ENCODE data around the gene HEPACAM. TPM values are rescaled to one million over a fixed set of nuclear protein-coding genes. Genes with fewer than 3 reads are reported as not detected.

Gene HEPACAM
- total and polyA plus RNA-seq, 2 donors (not counting 3 experiments of a cell fraction or from before 2014, with no cell fraction given) = not detected

- CTCF ChIA-PET = no interaction called here
- Histone ChIP-seq H3K27me3 (ENCODE audit: control insufficient read depth in 2 of 2, insufficient read depth in 2 of 2, low read length in 2 of 2) (no peaks in the 10 kb centered on the region), H4K20me1 (replicated peaks; ENCODE audit: control insufficient read depth, extremely low read depth, insufficient read depth, low read length) (no peaks in the 10 kb centered on the region), H3K4me1 (ENCODE audit: control insufficient read depth, extremely low read depth, insufficient read depth, low read length) (peaks cover 6% of the 10 kb centered on the region), H3K4me3 (replicated peaks in 1 of 3; ENCODE audit: insufficient read depth in 1 of 3, low read depth in 1 of 3, low read length in 3 of 3) (no peak overlapping the region), H3K4me2 (ENCODE audit: insufficient read depth, low read length) (no peak overlapping the region), H3K9me3 (replicated peaks; ENCODE audit: control insufficient read depth, insufficient read depth, low read length) (no peaks in the 10 kb centered on the region), H3K9me1 (replicated peaks; ENCODE audit: control insufficient read depth, extremely low read depth, insufficient read depth, low read length) (peaks cover 2% of the 10 kb centered on the region), H3K27ac (ENCODE audit: insufficient read depth, low read depth, low read length) (no peak overlapping the region), H3K36me3 (ENCODE audit: control insufficient read depth in 2 of 2, extremely low read depth in 1 of 2, insufficient read depth in 2 of 2, low read length in 2 of 2) (no peaks in the 10 kb centered on the region), H3K79me2 (ENCODE audit: control insufficient read depth, insufficient read depth, low read length) (no peaks in the 10 kb centered on the region), H3K9ac (replicated peaks; ENCODE audit: extremely low read depth, insufficient read depth, low read length) (no peak overlapping the region), H2AFZ (ENCODE audit: low read depth, low read length) (no peak overlapping the region)
- DNase-seq (ENCODE audit: low read depth, low spot score) (no peak), FAIRE-seq (no peak)
- BruUV-seq (replicated peaks) = no TSS peak
- POLR2A ChIA-PET = no interaction called here
- TF ChIP-seq, protein P1, sequence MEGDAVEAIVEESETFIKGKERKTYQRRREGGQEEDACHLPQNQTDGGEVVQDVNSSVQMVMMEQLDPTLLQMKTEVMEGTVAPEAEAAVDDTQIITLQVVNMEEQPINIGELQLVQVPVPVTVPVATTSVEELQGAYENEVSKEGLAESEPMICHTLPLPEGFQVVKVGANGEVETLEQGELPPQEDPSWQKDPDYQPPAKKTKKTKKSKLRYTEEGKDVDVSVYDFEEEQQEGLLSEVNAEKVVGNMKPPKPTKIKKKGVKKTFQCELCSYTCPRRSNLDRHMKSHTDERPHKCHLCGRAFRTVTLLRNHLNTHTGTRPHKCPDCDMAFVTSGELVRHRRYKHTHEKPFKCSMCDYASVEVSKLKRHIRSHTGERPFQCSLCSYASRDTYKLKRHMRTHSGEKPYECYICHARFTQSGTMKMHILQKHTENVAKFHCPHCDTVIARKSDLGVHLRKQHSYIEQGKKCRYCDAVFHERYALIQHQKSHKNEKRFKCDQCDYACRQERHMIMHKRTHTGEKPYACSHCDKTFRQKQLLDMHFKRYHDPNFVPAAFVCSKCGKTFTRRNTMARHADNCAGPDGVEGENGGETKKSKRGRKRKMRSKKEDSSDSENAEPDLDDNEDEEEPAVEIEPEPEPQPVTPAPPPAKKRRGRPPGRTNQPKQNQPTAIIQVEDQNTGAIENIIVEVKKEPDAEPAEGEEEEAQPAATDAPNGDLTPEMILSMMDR (IDR thresholded peaks at IDR 0.05; ENCODE audit: extremely low read depth in 1 of 2, insufficient read depth in 1 of 2, low read depth in 1 of 2, low read length in 2 of 2) = no peak
- no peak for TF ChIP-seq POLR2A (IDR thresholded peaks at IDR 0.05; ENCODE audit: low read depth, low read length)
- no peak for TF ChIP-seq EZH2 (IDR thresholded peaks at IDR 0.05; ENCODE audit: borderline replicate concordance, low read depth, low read length, severe bottlenecking)
- no peak for TF ChIP-seq FOS (IDR thresholded peaks at IDR 0.05; ENCODE audit: borderline replicate concordance, insufficient read depth, low read length)
- TF ChIP-seq MYC (IDR thresholded peaks at IDR 0.05; ENCODE audit: low read depth, low read length) = no peak
- TF ChIP-seq MAX (IDR thresholded peaks at IDR 0.05; ENCODE audit: insufficient read depth, insufficient read length) = no peak
- TF ChIP-seq JUN (IDR thresholded peaks at IDR 0.05; ENCODE audit: borderline replicate concordance, insufficient read depth, insufficient read length, low read depth) = no peak
- TF ChIP-seq GATA2 (IDR thresholded peaks at IDR 0.05; ENCODE audit: insufficient read depth, insufficient read length, low read depth, low read length) = no peak
- TF ChIP-seq POLR2AphosphoS5 (IDR thresholded peaks at IDR 0.05; ENCODE audit: insufficient read depth, low read depth, low read length) = no peak
- intact Hi-C loops (cut with micrococcal nuclease) (no loop called here), dilution Hi-C loops (cut with MboI; ENCODE audit: extremely low pct_ligation_motif_present, low sequenced_read_pairs) (no loop called here)
Measured at GRCh38 chr11:124976531-124976930, 40.7 kb upstream of the HEPACAM start.

All from endothelial cell of umbilical vein (primary cell).